Measurements from ENCODE around the gene APBB2.

The APBB2 gene

GRCh38 chr4:41214136-41214824 is at the start of gene APBB2:
Gene APBB2 (minus strand): TSS chr4:41214542. CDS start chr4:41033254, 181,288 bp downstream.
- peak; percentile 17 to 22 for DNase-seq

- DNase-seq, result no peak
Observed at GRCh38 chr4:41262198-41262597, 47.9 kb upstream of the APBB2 start.

- no peak for DNase-seq
Observed at GRCh38 chr4:41260116-41260733, 45.9 kb upstream of the APBB2 start.

GRCh38 chr4:41258783-41259182 is 44.4 kb upstream of the APBB2 start:
- no peak for DNase-seq

- no peak for DNase-seq
Observed at GRCh38 chr4:41257906-41258305, 43.6 kb upstream of the APBB2 start.

- DNase-seq, result no peak
Observed at GRCh38 chr4:41257257-41257901, 43.0 kb upstream of the APBB2 start.

- no peak for DNase-seq
Observed at GRCh38 chr4:41256740-41257256, 42.5 kb upstream of the APBB2 start, which contains the start of gene UCHL1. Gene UCHL1 (plus strand): TSS chr4:41256928. CDS start chr4:41256977, 49 bp downstream.

GRCh38 chr4:41256131-41256739 is 41.9 kb upstream of the APBB2 start:
- DNase-seq, result no peak

- DNase-seq, result no peak
Observed at GRCh38 chr4:41245983-41246382, 31.6 kb upstream of the APBB2 start.

- DNase-seq, result no peak
Observed at GRCh38 chr4:41241919-41242318, 27.6 kb upstream of the APBB2 start.

GRCh38 chr4:41236508-41236907 is 22.2 kb upstream of the APBB2 start:
- DNase-seq, result no peak

GRCh38 chr4:41236032-41236431 is 21.7 kb upstream of the APBB2 start:
- no peak for DNase-seq

- no peak for DNase-seq
Observed at GRCh38 chr4:41232856-41233255, 18.5 kb upstream of the APBB2 start.

- no peak for DNase-seq
Observed at GRCh38 chr4:41232406-41232805, 18.1 kb upstream of the APBB2 start.

- no peak for DNase-seq
Observed at GRCh38 chr4:41227902-41228301, 13.6 kb upstream of the APBB2 start.

- DNase-seq, result no peak
Observed at GRCh38 chr4:41221850-41222645, 7.7 kb upstream of the APBB2 start.

- DNase-seq, result no peak
Observed at GRCh38 chr4:41219421-41219950, 5.1 kb upstream of the APBB2 start.

GRCh38 chr4:41218703-41219102 is 4.4 kb upstream of the APBB2 start:
- DNase-seq, result no peak

- DNase-seq, result no peak
Observed at GRCh38 chr4:41217374-41217773, 3.0 kb upstream of the APBB2 start.

GRCh38 chr4:41217020-41217333 is 2.6 kb upstream of the APBB2 start:
- DNase-seq, result no peak

- DNase-seq, result peak in 1 of 2 donors; percentile 31
Observed at GRCh38 chr4:41216294-41217019, 2.1 kb upstream of the APBB2 start.

GRCh38 chr4:41215969-41216293 is 1.6 kb upstream of the APBB2 start:
- no peak for DNase-seq

All from CD4-positive, alpha-beta T cell treated with Interferon alpha-2 for 1 hour (primary cell).